ENCODE measurements around the gene PLB1.

The PLB1 gene

DNA sequence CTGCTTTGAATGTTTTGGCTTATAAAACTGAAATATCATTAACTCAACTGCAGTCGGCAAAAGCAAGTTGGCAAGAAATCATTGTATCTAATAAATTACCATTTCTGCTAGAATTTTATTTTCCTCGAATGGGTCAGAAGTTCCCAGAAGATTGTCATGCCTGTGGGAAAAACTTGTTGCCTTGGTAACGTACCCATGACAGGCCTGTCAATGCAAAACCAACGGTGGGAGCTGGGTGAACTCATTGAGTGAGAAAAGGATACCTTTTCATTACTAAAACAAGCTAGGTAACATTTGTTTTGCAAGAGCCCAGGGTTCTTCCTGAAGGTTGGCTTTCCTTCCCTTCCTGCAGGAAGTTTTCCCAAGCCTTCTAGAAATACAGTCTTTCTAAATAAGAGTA is 9.5 kb downstream of the PLB1 start:
- no peak for TF ChIP-seq CTCF (conservative IDR thresholded peaks at IDR 0.05; ENCODE audit: low read length)
- no peak overlapping the region for H3K4me3 ChIP-seq (ENCODE audit: low read length)
- DNase-seq (ENCODE audit: low read depth), result no peak

GRCh38 chr2:28506112-28506910 is 10.5 kb downstream of the PLB1 start:
- H3K4me3 ChIP-seq (ENCODE audit: low read length), result no peak overlapping the region
- no peak for DNase-seq (ENCODE audit: low read depth)
- TF ChIP-seq CTCF (conservative IDR thresholded peaks at IDR 0.05; ENCODE audit: low read length), result no peak

- no peak for TF ChIP-seq CTCF (conservative IDR thresholded peaks at IDR 0.05; ENCODE audit: low read length)
- no peak for DNase-seq (ENCODE audit: low read depth)
- no peak overlapping the region for H3K4me3 ChIP-seq (ENCODE audit: low read length)
These were observed 12.2 kb downstream of the PLB1 start for GRCh38 chr2:28507796-28508764.

DNA sequence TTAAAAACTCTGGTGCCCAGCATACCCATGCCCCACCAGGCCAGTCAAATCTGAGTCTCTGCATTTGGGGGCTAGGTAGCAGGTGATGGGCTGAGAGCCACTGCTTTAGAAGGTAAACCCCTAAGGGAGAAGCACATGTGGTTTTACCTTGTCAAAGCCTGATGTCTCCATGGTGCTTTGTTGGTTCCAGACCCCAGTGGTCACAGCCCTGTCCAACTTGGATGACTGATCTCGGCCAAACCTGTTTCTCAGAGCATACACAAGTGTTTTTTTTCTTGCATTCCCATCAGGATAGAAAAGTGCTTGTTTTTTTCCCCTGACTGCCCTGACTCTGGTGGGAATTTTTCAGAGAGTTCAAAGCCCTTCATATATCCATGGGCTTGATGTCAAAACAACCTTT is 13.5 kb downstream of the PLB1 start:
- TF ChIP-seq CTCF (conservative IDR thresholded peaks at IDR 0.05; ENCODE audit: low read length), result no peak
- DNase-seq (ENCODE audit: low read depth), result no peak
- no peak overlapping the region for H3K4me3 ChIP-seq (ENCODE audit: low read length)

GRCh38 chr2:28510184-28510583 is 14.3 kb downstream of the PLB1 start:
- TF ChIP-seq CTCF (conservative IDR thresholded peaks at IDR 0.05; ENCODE audit: low read length), result no peak
- no peak overlapping the region for H3K4me3 ChIP-seq (ENCODE audit: low read length)
- no peak for DNase-seq (ENCODE audit: low read depth)

- DNase-seq (ENCODE audit: low read depth), result no peak
- TF ChIP-seq CTCF (conservative IDR thresholded peaks at IDR 0.05; ENCODE audit: low read length), result no peak
- H3K4me3 ChIP-seq (ENCODE audit: low read length), result no peak overlapping the region
These were observed 16.2 kb downstream of the PLB1 start for GRCh38 chr2:28511871-28512606.

Measured in AG10803 (cell line).